H9 (cell line): ENCODE measurements around the gene ALB. TPM values are rescaled to one million over a fixed set of nuclear protein-coding genes. Genes with fewer than 3 reads are reported as not detected.

Source experiments
- DNase-seq: peaks from one replicate; pipeline ENCODE4 v3.0.0-alpha.2; 2017
- H2AFZ ChIP-seq: one replicate; pipeline ENCODE4 v1.6.1; 2013; ENCODE audit warnings: mild to moderate bottlenecking, low read length, control low read depth, moderate library complexity
- H2AK5ac ChIP-seq: 2 replicates; pipeline ENCODE4 v1.6.1; 2013; ENCODE audit warnings: low read length, control low read depth, mixed read lengths; ENCODE audit not compliant: insufficient read length
- H2BK120ac ChIP-seq: one replicate; pipeline ENCODE4 v1.6.1; 2013; ENCODE audit warnings: low read depth, mild to moderate bottlenecking, low read length, control low read depth, inconsistent platforms; ENCODE audit not compliant: poor library complexity, severe bottlenecking
- H2BK12ac ChIP-seq: 2 replicates; pipeline ENCODE4 v1.6.1; 2013; ENCODE audit warnings: low read length, control low read depth, mixed read lengths, low read depth; ENCODE audit not compliant: insufficient read length
- H2BK15ac ChIP-seq: 2 replicates; pipeline ENCODE4 v1.6.1; 2013; ENCODE audit warnings: low read depth, low read length, control low read depth
- H2BK20ac ChIP-seq: one replicate; pipeline ENCODE4 v1.6.1; 2013; ENCODE audit warnings: low read depth, mild to moderate bottlenecking, low read length, control low read depth, inconsistent platforms; ENCODE audit not compliant: poor library complexity, severe bottlenecking
- H2BK5ac ChIP-seq: 2 replicates; pipeline ENCODE4 v1.6.1; 2013; ENCODE audit warnings: low read length, control low read depth, mixed read lengths; ENCODE audit not compliant: insufficient read length
- H3K14ac ChIP-seq: 2 replicates; pipeline ENCODE4 v1.6.1; 2013; ENCODE audit warnings: low read length, control low read depth; ENCODE audit not compliant: insufficient read depth
- H3K18ac ChIP-seq: 2 replicates; pipeline ENCODE4 v1.6.1; 2013; ENCODE audit warnings: low read depth, mild to moderate bottlenecking, mixed read lengths, low read length, control low read depth; ENCODE audit not compliant: insufficient read length
- H3K23ac ChIP-seq: 2 replicates; pipeline ENCODE4 v1.6.1; 2013; ENCODE audit warnings: low read length, control low read depth, mixed read lengths, low read depth; ENCODE audit not compliant: insufficient read length
- H3K23me2 ChIP-seq: 2 replicates; pipeline ENCODE4 v1.6.1; 2013; ENCODE audit warnings: low read depth, mild to moderate bottlenecking, mixed read lengths, low read length, control low read depth; ENCODE audit not compliant: insufficient read length, poor library complexity, severe bottlenecking
- H3K27ac ChIP-seq: 2 replicates; pipeline ENCODE4 v1.5.1; 2013; ENCODE audit warnings: low read length, control low read depth, mixed read lengths, low read depth; ENCODE audit not compliant: insufficient read length
- H3K27me3 ChIP-seq: 2 replicates; pipeline ENCODE4 v1.6.1; 2013; ENCODE audit warnings: low read length, control low read depth, inconsistent platforms; ENCODE audit not compliant: insufficient read depth
- H3K4ac ChIP-seq: 2 replicates; pipeline ENCODE4 v1.6.1; 2013; ENCODE audit warnings: low read depth, mild to moderate bottlenecking, control low read depth, inconsistent platforms, low read length, moderate library complexity
- H3K4me1 ChIP-seq: 2 replicates; pipeline ENCODE4 v1.6.1; 2013; ENCODE audit warnings: low read length, control low read depth, inconsistent platforms; ENCODE audit not compliant: insufficient read depth
- H3K4me2 ChIP-seq: 2 replicates; pipeline ENCODE4 v1.6.1; 2013; ENCODE audit warnings: low read length, control low read depth, mixed read lengths; ENCODE audit not compliant: insufficient read length, insufficient read depth
- H3K56ac ChIP-seq: 2 replicates; pipeline ENCODE4 v1.6.1; 2013; ENCODE audit warnings: low read depth, mild to moderate bottlenecking, mixed read lengths, low read length, control low read depth; ENCODE audit not compliant: insufficient read length
- H3K79me1 ChIP-seq: 2 replicates; pipeline ENCODE4 v1.6.1; 2013; ENCODE audit warnings: low read depth, mild to moderate bottlenecking, moderate library complexity, low read length, control low read depth, inconsistent platforms; ENCODE audit not compliant: insufficient read depth, poor library complexity, severe bottlenecking
- H3K79me2 ChIP-seq: 2 replicates; pipeline ENCODE4 v1.6.1; 2013; ENCODE audit warnings: low read length, control low read depth, inconsistent platforms; ENCODE audit not compliant: insufficient read depth
- H3K9ac ChIP-seq: 2 replicates; pipeline ENCODE4 v1.6.1; 2013; ENCODE audit warnings: low read length, control low read depth, mixed read lengths; ENCODE audit not compliant: insufficient read length; ENCODE audit errors: extremely low read depth
- H3K9me3 ChIP-seq: one replicate; pipeline ENCODE4 v1.6.1; 2013; ENCODE audit warnings: low read depth, low read length, inconsistent platforms; ENCODE audit not compliant: control insufficient read depth
- H3T11ph ChIP-seq: one replicate; pipeline ENCODE4 v1.6.1; 2013; ENCODE audit warnings: mild to moderate bottlenecking, low read length, control low read depth, inconsistent platforms
- H4K20me1 ChIP-seq: one replicate; pipeline ENCODE4 v1.6.1; 2013; ENCODE audit not compliant: control insufficient read depth, insufficient read length, insufficient read depth
- H4K5ac ChIP-seq: 2 replicates; pipeline ENCODE4 v1.6.1; 2013; ENCODE audit warnings: low read depth, mild to moderate bottlenecking, mixed read lengths, low read length, control low read depth; ENCODE audit not compliant: insufficient read length
- H4K8ac ChIP-seq: replicated peaks from 2 replicates; pipeline ENCODE4 v1.6.1; 2013; ENCODE audit warnings: low read length, control low read depth, mixed read lengths, low read depth; ENCODE audit not compliant: insufficient read length
- H4K91ac ChIP-seq: 2 replicates; pipeline ENCODE4 v1.6.1; 2013; ENCODE audit warnings: low read depth, mild to moderate bottlenecking, moderate library complexity, mixed read lengths, low read length, control low read depth; ENCODE audit not compliant: insufficient read length
- H3K27ac Mint-ChIP-seq, 3 experiments: 2 replicates in 2 of 3; 3 replicates in 1 of 3; pipeline ENCODE4 v1.8.0; 2020 to 2021; ENCODE audit warnings: mixed read lengths in 3 of 3, mild to moderate bottlenecking in 1 of 3, moderate library complexity in 1 of 3
- H3K27me3 Mint-ChIP-seq: 2 replicates; pipeline ENCODE4 v1.8.0; 2021; ENCODE audit warnings: low read depth, mild to moderate bottlenecking, moderate library complexity, mixed read lengths
- H3K36me3 Mint-ChIP-seq, 3 experiments: 2 replicates in 2 of 3; 3 replicates in 1 of 3; pipeline ENCODE4 v1.8.0; 2020 to 2021; ENCODE audit warnings: low read depth in 3 of 3, mixed read lengths in 3 of 3; ENCODE audit not compliant: insufficient read depth in 1 of 3
- H3K4me1 Mint-ChIP-seq, 2 experiments: 2 replicates each; pipeline ENCODE4 v1.8.0; 2020; ENCODE audit warnings: mixed read lengths in 2 of 2
- H3K4me3 Mint-ChIP-seq, 2 experiments: 2 replicates in 1 of 2; 3 replicates in 1 of 2; pipeline ENCODE4 v1.8.0; 2020 to 2021; ENCODE audit warnings: mild to moderate bottlenecking in 2 of 2, mixed read lengths in 2 of 2, moderate library complexity in 1 of 2
- H3K9me3 Mint-ChIP-seq, 2 experiments: 2 replicates in 1 of 2; 3 replicates in 1 of 2; pipeline ENCODE4 v1.8.0; 2020; ENCODE audit warnings: mild to moderate bottlenecking in 2 of 2, mixed read lengths in 2 of 2, moderate library complexity in 1 of 2
- CTCF ChIP-seq: fragments of 200-600 bp; sonication (generic); conservative IDR thresholded peaks from 3 replicates; pipeline ENCODE4 v1.8.0; 2021; ENCODE audit warnings: antibody characterized with exemption, mild to moderate bottlenecking
- WGBS: extraction: QIAGEN DNeasy Blood & Tissue Kit; methylation state at CpG from one replicate; pipeline ENCODE4 v1.1.7; 2013; ENCODE audit warnings: missing lambda C conversion rate, low lambda C conversion rate, mixed read lengths; ENCODE audit not compliant: insufficient read length; ENCODE audit errors: extremely low coverage; 5-methylcytosine and 5-hydroxymethylcytosine counted together
- total RNA-seq: library from RNA; stranded (reverse); gene quantifications from 2 replicates; pipeline ENCODE4 v1.2.1, GENCODE V29; 2021

The ALB gene
- total RNA-seq, 1 experiment from 2014 or later: not detected

- H4K8ac ChIP-seq: no peak overlapping the region
- no peak overlapping the region for H2BK5ac ChIP-seq
- H3K79me1 ChIP-seq: no peaks in the 10 kb centered on the region
- no peak overlapping the region for H2BK20ac ChIP-seq
- no peak overlapping the region for H2BK120ac ChIP-seq
- Mint-ChIP-seq H3K27ac (no peak overlapping the region), H3K4me3 (no peak overlapping the region), H3K36me3 (no peaks in the 10 kb centered on the region), H3K4me1 (peaks cover 14 to 17% of the 10 kb centered on the region in 2 experiments), H3K27me3 (no peaks in the 10 kb centered on the region), H3K9me3 (no peaks in the 10 kb centered on the region)
- no peak overlapping the region for H3K4me2 ChIP-seq
- no peak overlapping the region for H3K56ac ChIP-seq
- no peak for TF ChIP-seq CTCF
- H3K18ac ChIP-seq: no peak overlapping the region
- H2AK5ac ChIP-seq: no peak overlapping the region
- no peaks in the 10 kb centered on the region for H4K20me1 ChIP-seq
- no peak overlapping the region for H3K9ac ChIP-seq
- no peak overlapping the region for H2BK12ac ChIP-seq
- H3K9me3 ChIP-seq: no peaks in the 10 kb centered on the region
- no peak for DNase-seq
- H3K23me2 ChIP-seq: no peaks in the 10 kb centered on the region
- WGBS: no CpG with 5 or more reads among the region's 8 CpGs
- H3K4ac ChIP-seq: no peak overlapping the region
- H3K4me1 ChIP-seq: 0 out of 2 replicates have a peak, but pooled peaks cover 2% of the 10 kb centered on the region
- no peaks in the 10 kb centered on the region for H3K79me2 ChIP-seq
- no peak overlapping the region for H2BK15ac ChIP-seq
- no peak overlapping the region for H3K27ac ChIP-seq
- H3T11ph ChIP-seq: no peak overlapping the region
- H2AFZ ChIP-seq: no peak overlapping the region
- no peak overlapping the region for H4K5ac ChIP-seq
- no peak overlapping the region for H3K23ac ChIP-seq
- no peaks in the 10 kb centered on the region for H3K27me3 ChIP-seq
- no peak overlapping the region for H3K14ac ChIP-seq
- no peak overlapping the region for H4K91ac ChIP-seq
Observed at GRCh38 chr4:73411731-73412414, 7.8 kb downstream of the ALB start.
